Fibroblast of skin of abdomen (primary cell): Measurements from ENCODE around the gene SLC38A10.
"Not testable (repeated sequence)": the region's sequence is repeated elsewhere in the genome, so short reads cannot be mapped to it uniquely, and the experiment has no call there.

ENCODE experiments used
- DNase-seq: peaks from one replicate; pipeline ENCODE4 v3.0.0-alpha.2; 2013

SLC38A10 gene

GRCh38 chr17:81238815-81239713 is 56.0 kb downstream of the SLC38A10 start, which contains the start of the genes NDUFAF8 and TEPSIN:
NDUFAF8 (plus strand) TSS chr17:81239318; CDS start chr17:81239364, 46 bp downstream.
TEPSIN (minus strand) TSS chr17:81239055; CDS start chr17:81239033, 22 bp downstream.
- DNase-seq, result peak; percentile 100

GRCh38 chr17:81238490-81238814 is 56.7 kb downstream of the SLC38A10 start:
- DNase-seq, result no peak

GRCh38 chr17:81237591-81238489 is 57.3 kb downstream of the SLC38A10 start:
- DNase-seq, result no peak

- DNase-seq, result no peak
Measured at GRCh38 chr17:81236784-81237183, 58.3 kb downstream of the SLC38A10 start.

- DNase-seq, result no peak
Measured at GRCh38 chr17:81235822-81236740, 59.0 kb downstream of the SLC38A10 start.

- no peak for DNase-seq
Measured at GRCh38 chr17:81234940-81235821, 59.9 kb downstream of the SLC38A10 start.

- no peak for DNase-seq
Measured at GRCh38 chr17:81234506-81234855, 60.6 kb downstream of the SLC38A10 start.

GRCh38 chr17:81233811-81234505 is 61.1 kb downstream of the SLC38A10 start:
- DNase-seq, result no peak

- no peak for DNase-seq
Measured at GRCh38 chr17:81233316-81233715, 61.8 kb downstream of the SLC38A10 start.

- DNase-seq, result no peak
Measured at GRCh38 chr17:81232616-81233241, 62.4 kb downstream of the SLC38A10 start.

- DNase-seq, result no peak
Measured at GRCh38 chr17:81231766-81232581, 63.1 kb downstream of the SLC38A10 start.

GRCh38 chr17:81231121-81231645 is 63.9 kb downstream of the SLC38A10 start:
- DNase-seq, result no peak

- DNase-seq, result no peak
Measured at GRCh38 chr17:81230043-81230820, 64.9 kb downstream of the SLC38A10 start.

- DNase-seq, result no peak
Measured at GRCh38 chr17:81229666-81229920, 65.5 kb downstream of the SLC38A10 start.

- DNase-seq, result no peak
Measured at GRCh38 chr17:81228834-81229665, 66.1 kb downstream of the SLC38A10 start.

- DNase-seq, result no peak
Measured at GRCh38 chr17:81228420-81228819, 66.7 kb downstream of the SLC38A10 start.

GRCh38 chr17:81227630-81228029 is 67.5 kb downstream of the SLC38A10 start:
- DNase-seq, result not testable (repeated sequence)
